Neural cell (in vitro differentiated cells): ENCODE data around the gene ENHO.

Source experiments
- CTCF ChIP-seq: fragments of 450-650 bp; IDR thresholded peaks from 2 replicates; pipeline ENCODE4 v1.5.1; 2014; ENCODE audit warnings: antibody characterized with exemption, mild to moderate bottlenecking, moderate library complexity; ENCODE audit not compliant: poor library complexity, severe bottlenecking
- EZH2 ChIP-seq: fragments of 200-600, 300-800 bp; shearing (Covaris generic), sonication (generic); IDR thresholded peaks from 2 replicates; pipeline ENCODE4 v1.6.1; 2014; ENCODE audit warnings: antibody characterized with exemption, low read length, borderline replicate concordance, mild to moderate bottlenecking; ENCODE audit not compliant: insufficient read depth, poor library complexity, severe bottlenecking
- POLR2AphosphoS5 ChIP-seq: IDR thresholded peaks from 2 replicates; pipeline ENCODE4 v1.6.1; 2012
- TAF1 ChIP-seq: IDR thresholded peaks from 2 replicates; pipeline ENCODE4 v1.6.1; 2012; ENCODE audit warnings: low read depth

- TF ChIP-seq CTCF, result no peak
- no peak for TF ChIP-seq TAF1
- TF ChIP-seq EZH2, result no peak
- TF ChIP-seq POLR2AphosphoS5, result no peak
These were observed 36.3 kb upstream of the ENHO start for GRCh38 chr9:34558919-34559623.
